ENCODE data around the gene MEIS2.

Gene MEIS2

DNA sequence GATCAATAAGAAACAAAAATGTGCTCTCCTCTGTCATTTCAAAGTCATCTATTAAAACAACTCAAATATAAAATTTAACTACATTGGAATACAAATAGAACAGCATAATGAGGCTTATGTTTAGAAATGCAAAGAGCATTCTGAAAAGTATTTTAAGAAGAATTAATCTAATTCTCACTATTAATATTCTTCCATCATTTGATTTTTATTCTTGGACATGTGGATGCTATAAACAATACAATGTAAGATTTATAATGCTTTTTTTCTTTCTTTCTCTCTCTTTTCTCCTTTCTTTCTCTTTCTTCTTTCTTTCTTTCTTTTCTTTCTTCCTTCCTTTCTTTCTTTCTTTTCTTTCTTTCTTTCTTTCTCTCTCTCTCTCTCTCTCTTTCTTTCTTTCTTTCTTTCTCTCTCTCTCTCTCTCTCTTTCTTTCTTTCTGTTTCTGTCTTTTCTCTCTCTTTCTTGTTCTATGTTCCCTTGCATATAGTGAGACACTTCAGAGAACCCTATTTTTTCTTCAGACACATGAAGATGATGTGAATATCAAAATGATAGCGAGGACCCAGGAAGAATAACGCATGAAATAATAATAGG lies 32.6 kb upstream of the MEIS2 start:
- TF ChIP-seq CTCF (IDR thresholded peaks at IDR 0.05; ENCODE audit: insufficient read depth, low read depth, low read length, missing control alignments) = no peak

GRCh38 chr15:37131621-37132020 lies 31.3 kb upstream of the MEIS2 start:
- no peak overlapping the region for H3K4me3 ChIP-seq (ENCODE audit: low read length)
- TF ChIP-seq CTCF (IDR thresholded peaks at IDR 0.05; ENCODE audit: insufficient read depth, low read depth, low read length, missing control alignments) = no peak
- no peak for DNase-seq (ENCODE audit: low read depth)

More for the DNA sequence above, 32.6 kb upstream of the MEIS2 start:
- no peak for DNase-seq (ENCODE audit: low read depth)
- H3K4me3 ChIP-seq (ENCODE audit: low read length) = no peak overlapping the region

- DNase-seq (ENCODE audit: low read depth) = no peak
- no peak for TF ChIP-seq CTCF (IDR thresholded peaks at IDR 0.05; ENCODE audit: insufficient read depth, low read depth, low read length, missing control alignments)
- no peak overlapping the region for H3K4me3 ChIP-seq (ENCODE audit: low read length)
Measured at GRCh38 chr15:37130356-37130755, 30.0 kb upstream of the MEIS2 start.

DNA sequence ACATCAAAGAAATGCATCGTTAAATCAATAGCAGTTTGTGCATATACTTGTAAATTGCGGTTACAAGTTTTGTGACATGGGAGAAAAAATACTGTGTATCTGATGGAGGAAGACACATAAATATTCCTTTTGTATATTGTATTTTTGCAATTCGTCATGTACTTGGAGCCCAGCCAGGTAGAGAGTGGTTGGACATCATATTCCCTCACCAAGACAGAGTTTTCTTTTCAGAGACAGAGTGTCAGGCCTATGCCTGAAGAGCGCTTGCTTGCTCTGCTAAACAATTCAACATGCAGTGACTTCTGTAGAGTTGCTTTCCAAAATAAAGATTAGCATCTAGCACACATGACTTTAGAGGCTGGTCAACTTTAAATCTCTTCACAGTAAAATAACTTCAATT lies 24.8 kb upstream of the MEIS2 start:
- no peak overlapping the region for H3K4me3 ChIP-seq (ENCODE audit: low read length)
- no peak for TF ChIP-seq CTCF (IDR thresholded peaks at IDR 0.05; ENCODE audit: insufficient read depth, low read depth, low read length, missing control alignments)
- no peak for DNase-seq (ENCODE audit: low read depth)

GRCh38 chr15:37124331-37124730 lies 24.0 kb upstream of the MEIS2 start:
- no peak for DNase-seq (ENCODE audit: low read depth)
- H3K4me3 ChIP-seq (ENCODE audit: low read length) = no peak overlapping the region
- no peak for TF ChIP-seq CTCF (IDR thresholded peaks at IDR 0.05; ENCODE audit: insufficient read depth, low read depth, low read length, missing control alignments)

DNA sequence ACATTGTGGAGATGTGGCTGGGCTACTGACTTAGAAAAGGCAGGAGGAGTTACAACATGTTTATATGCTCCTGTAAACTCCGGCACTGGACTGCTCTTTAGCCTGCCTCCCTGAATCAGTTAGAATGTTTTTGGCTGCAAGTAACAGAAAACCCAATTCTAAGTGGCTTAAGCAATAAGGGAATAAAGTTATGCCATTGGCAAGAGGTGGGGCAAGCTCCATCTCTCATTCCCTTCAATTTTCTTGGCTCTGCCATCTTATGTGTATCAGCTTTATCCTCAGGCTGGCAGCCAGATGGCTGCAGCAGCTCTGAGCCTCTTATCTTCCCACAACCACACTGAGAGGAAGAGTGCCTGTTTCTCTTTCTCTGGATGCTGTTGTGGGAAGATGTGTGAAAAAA lies 22.4 kb upstream of the MEIS2 start:
- H3K4me3 ChIP-seq (ENCODE audit: low read length) = no peak overlapping the region
- TF ChIP-seq CTCF (IDR thresholded peaks at IDR 0.05; ENCODE audit: insufficient read depth, low read depth, low read length, missing control alignments) = no peak
- no peak for DNase-seq (ENCODE audit: low read depth)

DNA sequence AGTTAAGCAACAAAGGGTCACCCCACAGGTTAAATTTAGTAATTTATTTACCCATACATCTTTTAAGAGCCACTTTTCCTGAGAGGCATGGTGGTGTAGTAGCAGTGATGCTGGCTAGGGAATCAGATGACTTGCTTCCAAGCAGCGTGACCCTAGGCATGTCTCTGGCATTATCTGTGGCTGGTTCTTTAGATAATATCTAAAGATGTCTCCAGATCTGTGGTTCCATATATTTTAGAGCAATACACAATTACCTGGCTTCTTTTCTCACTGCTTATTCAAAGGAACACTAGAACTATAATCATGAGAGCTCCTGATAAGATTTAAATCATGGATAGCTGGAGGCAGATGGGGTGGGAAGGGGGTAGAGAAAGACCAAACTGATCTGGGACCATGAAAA lies 21.1 kb upstream of the MEIS2 start:
- DNase-seq (ENCODE audit: low read depth) = no peak
- no peak for TF ChIP-seq CTCF (IDR thresholded peaks at IDR 0.05; ENCODE audit: insufficient read depth, low read depth, low read length, missing control alignments)
- H3K4me3 ChIP-seq (ENCODE audit: low read length) = no peak overlapping the region

Data from epithelial cell of esophagus (primary cell).